ENCODE results near the gene BTBD16. TPM values are rescaled to one million over a fixed set of nuclear protein-coding genes. Genes with fewer than 3 reads are reported as not detected.

The BTBD16 gene
- total RNA-seq, 1 donor from 2014 or later = 0.35 TPM

DNA sequence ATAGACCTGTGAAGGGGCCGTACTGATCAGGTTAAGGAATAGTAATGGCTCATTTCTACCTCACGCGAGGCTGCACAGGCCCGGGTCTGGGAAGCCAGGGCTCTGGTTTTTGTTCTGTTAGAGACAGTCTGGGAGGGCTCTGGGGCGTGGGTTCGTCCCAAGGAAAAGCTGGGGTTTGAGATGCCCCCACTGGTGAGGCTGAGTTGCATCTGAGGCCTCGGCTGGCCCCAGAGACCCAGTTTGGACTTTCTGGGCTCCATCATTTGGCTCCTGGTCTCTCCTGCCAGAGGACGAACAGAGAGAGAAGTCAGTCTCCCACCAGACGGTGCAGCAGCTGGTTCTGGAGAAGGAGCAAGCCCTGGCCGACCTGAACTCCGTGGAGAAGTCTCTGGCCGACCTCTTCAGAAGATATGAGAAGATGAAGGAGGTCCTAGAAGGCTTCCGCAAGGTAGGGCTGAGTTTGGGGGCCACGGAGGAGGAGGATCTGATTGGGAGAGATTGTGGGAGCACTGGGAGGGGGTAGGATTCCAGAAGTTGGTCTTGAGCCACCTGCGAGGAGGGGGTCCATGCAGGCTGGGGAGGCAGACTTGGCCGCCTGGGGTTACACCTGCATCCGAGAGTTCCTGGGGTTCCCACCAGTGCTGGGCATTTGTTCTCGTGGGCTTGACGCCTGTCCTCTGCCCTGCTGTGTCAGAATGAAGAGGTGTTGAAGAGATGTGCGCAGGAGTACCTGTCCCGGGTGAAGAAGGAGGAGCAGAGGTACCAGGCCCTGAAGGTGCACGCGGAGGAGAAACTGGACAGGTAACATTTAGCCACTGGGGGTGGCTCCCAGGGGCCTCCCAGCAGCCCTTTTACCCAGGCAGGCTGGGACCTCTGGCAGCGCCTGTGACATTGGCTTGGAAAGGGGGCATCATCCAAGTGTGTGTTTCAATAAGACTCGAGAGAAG is 22.5 kb upstream of the BTBD16 start:
- Histone ChIP-seq H3K9me3 (no peaks in the 10 kb centered on the region), H3K27me3 (no peaks in the 10 kb centered on the region), H3K4me1 (no peaks in the 10 kb centered on the region), H3K27ac (no peak overlapping the region), H3K36me3 (peaks cover 68% of the 10 kb centered on the region), H3K4me3 (no peak overlapping the region)
- intact Hi-C loops (cut with DNase I) = no loop called here
- no peak for ATAC-seq
- TF ChIP-seq, protein P1, sequence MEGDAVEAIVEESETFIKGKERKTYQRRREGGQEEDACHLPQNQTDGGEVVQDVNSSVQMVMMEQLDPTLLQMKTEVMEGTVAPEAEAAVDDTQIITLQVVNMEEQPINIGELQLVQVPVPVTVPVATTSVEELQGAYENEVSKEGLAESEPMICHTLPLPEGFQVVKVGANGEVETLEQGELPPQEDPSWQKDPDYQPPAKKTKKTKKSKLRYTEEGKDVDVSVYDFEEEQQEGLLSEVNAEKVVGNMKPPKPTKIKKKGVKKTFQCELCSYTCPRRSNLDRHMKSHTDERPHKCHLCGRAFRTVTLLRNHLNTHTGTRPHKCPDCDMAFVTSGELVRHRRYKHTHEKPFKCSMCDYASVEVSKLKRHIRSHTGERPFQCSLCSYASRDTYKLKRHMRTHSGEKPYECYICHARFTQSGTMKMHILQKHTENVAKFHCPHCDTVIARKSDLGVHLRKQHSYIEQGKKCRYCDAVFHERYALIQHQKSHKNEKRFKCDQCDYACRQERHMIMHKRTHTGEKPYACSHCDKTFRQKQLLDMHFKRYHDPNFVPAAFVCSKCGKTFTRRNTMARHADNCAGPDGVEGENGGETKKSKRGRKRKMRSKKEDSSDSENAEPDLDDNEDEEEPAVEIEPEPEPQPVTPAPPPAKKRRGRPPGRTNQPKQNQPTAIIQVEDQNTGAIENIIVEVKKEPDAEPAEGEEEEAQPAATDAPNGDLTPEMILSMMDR (IDR thresholded peaks at IDR 0.05) = no peak
- DNase-seq = no peak

- H3K36me3 ChIP-seq = peaks cover 68% of the 10 kb centered on the region
- intact Hi-C loops (cut with DNase I) = no loop called here
- no peak for ATAC-seq
Observed at GRCh38 chr10:122249303-122249850, 21.7 kb upstream of the BTBD16 start.

GRCh38 chr10:122249991-122250750 is 20.9 kb upstream of the BTBD16 start:
- Histone ChIP-seq H3K4me3 (no peak overlapping the region), H3K27ac (no peak overlapping the region), H3K9me3 (no peaks in the 10 kb centered on the region), H3K4me1 (no peaks in the 10 kb centered on the region), H3K27me3 (no peaks in the 10 kb centered on the region), H3K36me3 (peaks cover 67% of the 10 kb centered on the region)
- intact Hi-C loops (cut with DNase I) = no loop called here
- DNase-seq = no peak
- ATAC-seq = no peak
- TF ChIP-seq, protein P1 (IDR thresholded peaks at IDR 0.05) = no peak

More at GRCh38 chr10:122249303-122249850, 21.7 kb upstream of the BTBD16 start:
- Histone ChIP-seq H3K4me1 (no peaks in the 10 kb centered on the region), H3K27ac (no peak overlapping the region), H3K9me3 (no peaks in the 10 kb centered on the region), H3K27me3 (no peaks in the 10 kb centered on the region), H3K4me3 (no peak overlapping the region)
- DNase-seq = no peak
- TF ChIP-seq, protein P1 (IDR thresholded peaks at IDR 0.05) = no peak

DNA sequence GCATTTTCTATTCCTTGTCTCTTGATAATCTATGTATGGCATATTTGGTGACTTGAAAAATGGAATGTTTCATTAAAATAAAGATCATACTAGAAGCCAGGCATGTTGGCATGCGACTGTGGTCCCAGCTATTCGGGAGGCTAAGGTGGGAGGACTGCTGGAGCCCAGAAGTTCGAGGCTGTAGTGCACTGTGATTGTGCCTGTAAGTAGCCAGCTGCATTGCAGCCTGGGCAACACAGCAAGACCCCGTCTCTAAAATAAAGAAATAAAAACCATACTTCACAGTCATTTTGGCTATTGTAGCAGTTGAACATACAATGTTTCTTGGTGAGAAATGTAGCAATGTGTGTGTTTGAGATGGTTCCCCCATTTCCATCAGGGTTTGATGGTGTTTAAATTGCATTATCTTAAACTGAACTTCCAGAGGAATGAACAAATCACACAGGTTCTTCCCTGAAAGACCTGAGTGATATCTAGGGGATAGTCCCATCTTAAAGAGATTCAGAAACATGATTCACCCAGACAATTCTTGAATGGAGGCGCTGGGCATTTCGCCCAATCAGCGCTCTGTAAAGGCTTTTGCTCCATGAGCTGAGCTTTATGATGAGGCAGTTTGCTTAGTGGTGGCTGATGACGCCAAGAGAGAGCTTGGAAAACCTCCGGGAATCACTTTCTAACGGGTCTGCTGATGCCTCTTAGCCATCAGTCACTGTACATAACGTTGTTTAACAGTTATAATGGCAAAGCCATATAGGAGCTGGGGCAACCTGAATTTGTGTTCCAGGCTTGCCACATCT is 19.4 kb upstream of the BTBD16 start:
- Histone ChIP-seq H3K4me1 (no peaks in the 10 kb centered on the region), H3K9me3 (no peaks in the 10 kb centered on the region), H3K27ac (no peak overlapping the region), H3K4me3 (no peak overlapping the region), H3K36me3 (peaks cover 64% of the 10 kb centered on the region), H3K27me3 (no peaks in the 10 kb centered on the region)
- DNase-seq = no peak
- TF ChIP-seq, protein P1 (IDR thresholded peaks at IDR 0.05) = no peak
- no peak for ATAC-seq
- intact Hi-C loops (cut with DNase I) = no loop called here

GRCh38 chr10:122252805-122253204 is 18.3 kb upstream of the BTBD16 start:
- peaks cover 57% of the 10 kb centered on the region for H3K36me3 ChIP-seq
- no peaks in the 10 kb centered on the region for H3K27me3 ChIP-seq
- H3K4me1 ChIP-seq = no peaks in the 10 kb centered on the region
- H3K27ac ChIP-seq = no peak overlapping the region
- no peak for DNase-seq
- no peak for ATAC-seq
- intact Hi-C loops (cut with DNase I) = no loop called here
- TF ChIP-seq, protein P1 (IDR thresholded peaks at IDR 0.05) = no peak
- H3K4me3 ChIP-seq = no peak overlapping the region
- H3K9me3 ChIP-seq = no peaks in the 10 kb centered on the region
